ENCODE data around the gene SHROOM3.

DNA sequence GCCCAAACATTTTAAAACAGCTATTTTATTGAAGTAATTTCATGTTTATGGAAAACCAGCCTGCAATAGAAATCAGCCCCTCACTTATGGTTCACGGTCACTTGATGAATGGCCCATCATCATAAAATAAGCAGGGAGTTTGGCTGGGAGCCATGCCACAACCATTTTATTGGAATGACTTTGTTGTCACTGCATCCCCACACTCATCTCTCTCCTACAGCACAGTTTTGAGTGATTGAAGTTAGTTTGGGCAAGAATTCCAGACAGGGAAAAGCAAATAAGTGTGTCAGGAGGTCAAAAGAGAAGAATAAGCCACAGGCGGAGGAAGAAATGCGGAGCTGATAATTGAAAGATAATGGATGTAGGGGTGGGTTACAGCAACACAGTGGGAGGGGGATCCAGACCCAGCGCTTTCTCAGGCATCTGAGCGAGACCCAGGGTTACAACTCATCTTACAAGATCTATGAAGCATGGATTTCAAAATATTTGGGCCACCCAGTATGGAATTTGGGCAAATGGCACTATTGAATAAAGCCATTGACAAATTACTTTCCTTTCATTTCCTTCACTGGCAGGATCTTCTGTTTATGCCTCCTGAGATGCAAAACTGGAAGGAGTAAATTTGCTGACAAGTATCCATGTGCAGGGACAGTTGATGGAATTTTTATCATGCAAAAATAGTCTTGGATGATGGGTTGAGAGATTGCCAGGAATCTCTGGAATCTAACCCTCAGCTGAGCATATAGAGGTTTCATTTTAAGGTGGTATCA is 100.8 kb downstream of the SHROOM3 start:
- TF ChIP-seq ZFP3 (CRISPR knock-in tag; IDR thresholded peaks at IDR 0.05): no peak
- no peak for TF ChIP-seq GLIS3 (CRISPR knock-in tag; IDR thresholded peaks at IDR 0.05)
- TF ChIP-seq ZFP30 (CRISPR knock-in tag; IDR thresholded peaks at IDR 0.05): no peak
- TF ChIP-seq, protein P1, sequence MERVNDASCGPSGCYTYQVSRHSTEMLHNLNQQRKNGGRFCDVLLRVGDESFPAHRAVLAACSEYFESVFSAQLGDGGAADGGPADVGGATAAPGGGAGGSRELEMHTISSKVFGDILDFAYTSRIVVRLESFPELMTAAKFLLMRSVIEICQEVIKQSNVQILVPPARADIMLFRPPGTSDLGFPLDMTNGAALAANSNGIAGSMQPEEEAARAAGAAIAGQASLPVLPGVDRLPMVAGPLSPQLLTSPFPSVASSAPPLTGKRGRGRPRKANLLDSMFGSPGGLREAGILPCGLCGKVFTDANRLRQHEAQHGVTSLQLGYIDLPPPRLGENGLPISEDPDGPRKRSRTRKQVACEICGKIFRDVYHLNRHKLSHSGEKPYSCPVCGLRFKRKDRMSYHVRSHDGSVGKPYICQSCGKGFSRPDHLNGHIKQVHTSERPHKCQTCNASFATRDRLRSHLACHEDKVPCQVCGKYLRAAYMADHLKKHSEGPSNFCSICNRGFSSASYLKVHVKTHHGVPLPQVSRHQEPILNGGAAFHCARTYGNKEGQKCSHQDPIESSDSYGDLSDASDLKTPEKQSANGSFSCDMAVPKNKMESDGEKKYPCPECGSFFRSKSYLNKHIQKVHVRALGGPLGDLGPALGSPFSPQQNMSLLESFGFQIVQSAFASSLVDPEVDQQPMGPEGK (CRISPR knock-in tag; IDR thresholded peaks at IDR 0.05; ENCODE audit: borderline replicate concordance): no peak
- no peak for TF ChIP-seq BACH2 (CRISPR knock-in tag; IDR thresholded peaks at IDR 0.05; ENCODE audit: borderline replicate concordance)
- TF ChIP-seq, protein P2, sequence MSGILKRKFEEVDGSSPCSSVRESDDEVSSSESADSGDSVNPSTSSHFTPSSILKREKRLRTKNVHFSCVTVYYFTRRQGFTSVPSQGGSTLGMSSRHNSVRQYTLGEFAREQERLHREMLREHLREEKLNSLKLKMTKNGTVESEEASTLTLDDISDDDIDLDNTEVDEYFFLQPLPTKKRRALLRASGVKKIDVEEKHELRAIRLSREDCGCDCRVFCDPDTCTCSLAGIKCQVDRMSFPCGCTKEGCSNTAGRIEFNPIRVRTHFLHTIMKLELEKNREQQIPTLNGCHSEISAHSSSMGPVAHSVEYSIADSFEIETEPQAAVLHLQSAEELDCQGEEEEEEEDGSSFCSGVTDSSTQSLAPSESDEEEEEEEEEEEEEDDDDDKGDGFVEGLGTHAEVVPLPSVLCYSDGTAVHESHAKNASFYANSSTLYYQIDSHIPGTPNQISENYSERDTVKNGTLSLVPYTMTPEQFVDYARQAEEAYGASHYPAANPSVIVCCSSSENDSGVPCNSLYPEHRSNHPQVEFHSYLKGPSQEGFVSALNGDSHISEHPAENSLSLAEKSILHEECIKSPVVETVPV (CRISPR knock-in tag; IDR thresholded peaks at IDR 0.05): no peak
- TF ChIP-seq TOX (CRISPR knock-in tag; IDR thresholded peaks at IDR 0.05; ENCODE audit: borderline replicate concordance): no peak
- no peak for TF ChIP-seq OSR1 (CRISPR knock-in tag; IDR thresholded peaks at IDR 0.05)
- TF ChIP-seq, protein P3, sequence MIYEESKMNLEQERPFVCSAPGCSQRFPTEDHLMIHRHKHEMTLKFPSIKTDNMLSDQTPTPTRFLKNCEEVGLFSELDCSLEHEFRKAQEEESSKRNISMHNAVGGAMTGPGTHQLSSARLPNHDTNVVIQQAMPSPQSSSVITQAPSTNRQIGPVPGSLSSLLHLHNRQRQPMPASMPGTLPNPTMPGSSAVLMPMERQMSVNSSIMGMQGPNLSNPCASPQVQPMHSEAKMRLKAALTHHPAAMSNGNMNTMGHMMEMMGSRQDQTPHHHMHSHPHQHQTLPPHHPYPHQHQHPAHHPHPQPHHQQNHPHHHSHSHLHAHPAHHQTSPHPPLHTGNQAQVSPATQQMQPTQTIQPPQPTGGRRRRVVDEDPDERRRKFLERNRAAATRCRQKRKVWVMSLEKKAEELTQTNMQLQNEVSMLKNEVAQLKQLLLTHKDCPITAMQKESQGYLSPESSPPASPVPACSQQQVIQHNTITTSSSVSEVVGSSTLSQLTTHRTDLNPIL (CRISPR knock-in tag; IDR thresholded peaks at IDR 0.05; ENCODE audit: low read depth): no peak
- no peak for TF ChIP-seq ZNF8 (CRISPR knock-in tag; IDR thresholded peaks at IDR 0.05)
- no peak for TF ChIP-seq CSDC2 (CRISPR knock-in tag; IDR thresholded peaks at IDR 0.05)
- TF ChIP-seq, protein P4, sequence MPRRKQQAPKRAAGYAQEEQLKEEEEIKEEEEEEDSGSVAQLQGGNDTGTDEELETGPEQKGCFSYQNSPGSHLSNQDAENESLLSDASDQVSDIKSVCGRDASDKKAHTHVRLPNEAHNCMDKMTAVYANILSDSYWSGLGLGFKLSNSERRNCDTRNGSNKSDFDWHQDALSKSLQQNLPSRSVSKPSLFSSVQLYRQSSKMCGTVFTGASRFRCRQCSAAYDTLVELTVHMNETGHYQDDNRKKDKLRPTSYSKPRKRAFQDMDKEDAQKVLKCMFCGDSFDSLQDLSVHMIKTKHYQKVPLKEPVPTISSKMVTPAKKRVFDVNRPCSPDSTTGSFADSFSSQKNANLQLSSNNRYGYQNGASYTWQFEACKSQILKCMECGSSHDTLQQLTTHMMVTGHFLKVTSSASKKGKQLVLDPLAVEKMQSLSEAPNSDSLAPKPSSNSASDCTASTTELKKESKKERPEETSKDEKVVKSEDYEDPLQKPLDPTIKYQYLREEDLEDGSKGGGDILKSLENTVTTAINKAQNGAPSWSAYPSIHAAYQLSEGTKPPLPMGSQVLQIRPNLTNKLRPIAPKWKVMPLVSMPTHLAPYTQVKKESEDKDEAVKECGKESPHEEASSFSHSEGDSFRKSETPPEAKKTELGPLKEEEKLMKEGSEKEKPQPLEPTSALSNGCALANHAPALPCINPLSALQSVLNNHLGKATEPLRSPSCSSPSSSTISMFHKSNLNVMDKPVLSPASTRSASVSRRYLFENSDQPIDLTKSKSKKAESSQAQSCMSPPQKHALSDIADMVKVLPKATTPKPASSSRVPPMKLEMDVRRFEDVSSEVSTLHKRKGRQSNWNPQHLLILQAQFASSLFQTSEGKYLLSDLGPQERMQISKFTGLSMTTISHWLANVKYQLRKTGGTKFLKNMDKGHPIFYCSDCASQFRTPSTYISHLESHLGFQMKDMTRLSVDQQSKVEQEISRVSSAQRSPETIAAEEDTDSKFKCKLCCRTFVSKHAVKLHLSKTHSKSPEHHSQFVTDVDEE (CRISPR knock-in tag; IDR thresholded peaks at IDR 0.05): no peak
- TF ChIP-seq ZNF565 (CRISPR knock-in tag; conservative IDR thresholded peaks at IDR 0.05; ENCODE audit: low read depth): no peak
